A549 treated with Mapracorat at 1 μM for 4 hours (cell line): ENCODE data around the gene NFATC1. TPM values are rescaled to one million over a fixed set of nuclear protein-coding genes. Genes with fewer than 3 reads are reported as not detected.

Experiments used
- total RNA-seq: library from RNA; stranded (reverse); fragments of 200-300 nt; extraction: Qiagen RNA extraction; gene quantifications from 5 replicates; pipeline ENCODE4 v1.2.3, GENCODE V29; 2022

The NFATC1 gene
- total RNA-seq = 4.5 to 7.1 TPM (median 6.1 TPM) in 5 replicates

DNA sequence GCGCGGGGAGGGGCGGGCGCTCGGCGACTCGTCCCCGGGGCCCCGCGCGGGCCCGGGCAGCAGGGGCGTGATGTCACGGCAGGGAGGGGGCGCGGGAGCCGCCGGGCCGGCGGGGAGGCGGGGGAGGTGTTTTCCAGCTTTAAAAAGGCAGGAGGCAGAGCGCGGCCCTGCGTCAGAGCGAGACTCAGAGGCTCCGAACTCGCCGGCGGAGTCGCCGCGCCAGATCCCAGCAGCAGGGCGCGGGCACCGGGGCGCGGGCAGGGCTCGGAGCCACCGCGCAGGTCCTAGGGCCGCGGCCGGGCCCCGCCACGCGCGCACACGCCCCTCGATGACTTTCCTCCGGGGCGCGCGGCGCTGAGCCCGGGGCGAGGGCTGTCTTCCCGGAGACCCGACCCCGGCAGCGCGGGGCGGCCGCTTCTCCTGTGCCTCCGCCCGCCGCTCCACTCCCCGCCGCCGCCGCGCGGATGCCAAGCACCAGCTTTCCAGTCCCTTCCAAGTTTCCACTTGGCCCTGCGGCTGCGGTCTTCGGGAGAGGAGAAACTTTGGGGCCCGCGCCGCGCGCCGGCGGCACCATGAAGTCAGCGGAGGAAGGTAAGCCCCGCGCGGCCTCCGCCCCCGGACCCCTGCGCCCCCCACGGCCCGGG lies at the start of gene NFATC1:
Gene NFATC1, plus strand, starts transcription at position 170 of the 644 bp plus-strand sequence. Its CDS starts 295 bp downstream, at position 465.

